GM19025 (cell line): ENCODE measurements around the gene EFNA5.

Experiments used
- ATAC-seq: cut with Tn5 transposase; IDR thresholded peaks from one replicate; pipeline ENCODE4 v1.9.1; 2021; ENCODE audit warnings: mild to moderate bottlenecking, low read depth, moderate library complexity; ENCODE audit not compliant: unreplicated experiment

EFNA5 gene

GRCh38 chr5:107607196-107607595, 63.5 kb downstream of the EFNA5 start:
- ATAC-seq = no peak

- no peak for ATAC-seq
Measured at GRCh38 chr5:107605596-107606125, 65.1 kb downstream of the EFNA5 start.

GRCh38 chr5:107604990-107605389, 65.7 kb downstream of the EFNA5 start:
- no peak for ATAC-seq

GRCh38 chr5:107604146-107604910, 66.4 kb downstream of the EFNA5 start:
- ATAC-seq = no peak

GRCh38 chr5:107603349-107603748, 67.4 kb downstream of the EFNA5 start:
- ATAC-seq = no peak

- ATAC-seq = no peak
Measured at GRCh38 chr5:107602896-107603295, 67.8 kb downstream of the EFNA5 start.

- ATAC-seq = no peak
Measured at GRCh38 chr5:107601076-107601475, 69.7 kb downstream of the EFNA5 start.

- ATAC-seq = no peak
Measured at GRCh38 chr5:107598958-107599357, 71.8 kb downstream of the EFNA5 start.

- no peak for ATAC-seq
Measured at GRCh38 chr5:107597803-107598202, 72.9 kb downstream of the EFNA5 start.

- ATAC-seq = no peak
Measured at GRCh38 chr5:107597247-107597646, 73.5 kb downstream of the EFNA5 start.

GRCh38 chr5:107594253-107595045, 76.3 kb downstream of the EFNA5 start:
- ATAC-seq = no peak

- ATAC-seq = no peak
Measured at GRCh38 chr5:107593009-107593408, 77.7 kb downstream of the EFNA5 start.

GRCh38 chr5:107592515-107592914, 78.2 kb downstream of the EFNA5 start:
- ATAC-seq = no peak

- ATAC-seq = no peak
Measured at GRCh38 chr5:107590686-107591085, 80.1 kb downstream of the EFNA5 start.

GRCh38 chr5:107589520-107590193, 81.1 kb downstream of the EFNA5 start:
- no peak for ATAC-seq

GRCh38 chr5:107582625-107583024, 88.1 kb downstream of the EFNA5 start:
- no peak for ATAC-seq

- ATAC-seq = no peak
Measured at GRCh38 chr5:107580889-107581820, 89.6 kb downstream of the EFNA5 start.

GRCh38 chr5:107578051-107578635, 92.6 kb downstream of the EFNA5 start:
- ATAC-seq = no peak

- no peak for ATAC-seq
Measured at GRCh38 chr5:107577394-107577950, 93.3 kb downstream of the EFNA5 start.
